Kidney (tissue), 14 donors: ENCODE measurements around the gene DTNBP1. TPM values are rescaled to one million over a fixed set of nuclear protein-coding genes. Genes with fewer than 3 reads are reported as not detected.

Experiments used
- DNase-seq, 5 donors: peaks; one replicate each; pipeline ENCODE4 v3.0.0-alpha.2; 2013 to 2020
- FAIRE-seq: peaks from 2 replicates; lab custom pipeline; 2012; peaks lifted over from hg19 to GRCh38; lab: Jason Lieb, UNC
- H3K27ac ChIP-seq, 2 donors: one replicate each; pipeline ENCODE4 v1.7.0; 2013; ENCODE audit warnings: low read depth in 2 of 2, low read length in 2 of 2, inconsistent platforms in 1 of 2
- H3K27me3 ChIP-seq: one replicate; pipeline ENCODE4 v1.7.1; 2013; ENCODE audit warnings: low read length, inconsistent platforms; ENCODE audit not compliant: control insufficient read depth, insufficient read depth
- H3K36me3 ChIP-seq, 3 donors: one replicate each; pipeline versions ENCODE4 v1.7.0 to v1.7.1; 2013; ENCODE audit warnings: low read length in 3 of 3, control low read depth in 1 of 3, inconsistent platforms in 1 of 3; ENCODE audit not compliant: insufficient read depth in 3 of 3, control insufficient read depth in 2 of 3
- H3K4me1 ChIP-seq, 3 donors: one replicate each; pipeline versions ENCODE4 v1.7.0 to v1.7.1; 2013; ENCODE audit warnings: low read length in 3 of 3, inconsistent platforms in 1 of 3, low read depth in 1 of 3; ENCODE audit not compliant: control insufficient read depth in 2 of 3, insufficient read depth in 2 of 3
- H3K4me3 ChIP-seq, 3 donors: one replicate each; pipeline versions ENCODE4 v1.7.0 to v1.8.1; 2013; ENCODE audit warnings: low read length in 3 of 3, control low read depth in 1 of 3, inconsistent platforms in 1 of 3
- H3K9ac ChIP-seq, 3 donors: one replicate each; pipeline versions ENCODE4 v1.7.0 to v1.7.1; 2013; ENCODE audit warnings: low read length in 3 of 3, control low read depth in 1 of 3, inconsistent platforms in 1 of 3
- H3K9me3 ChIP-seq, 3 donors: one replicate each; pipeline versions ENCODE4 v1.7.0 to v1.7.1; 2013; ENCODE audit warnings: low read length in 3 of 3, control low read depth in 1 of 3, inconsistent platforms in 1 of 3; ENCODE audit not compliant: control insufficient read depth in 2 of 3, insufficient read depth in 1 of 3
- intact Hi-C: fragments of 100-400 bp; cut with DNase I; formaldehyde crosslinking; loops from one replicate; pipeline ENCODE4 v1.11.1; 2022
- polyA plus RNA-seq: library from polyadenylated mRNA; stranded (reverse); fragments of 350-450 nt; fragmentation: Illumina TruSeq; extraction: RNeasy Lipid Tissue Mini Kit (QIAGEN cat#74804); gene quantifications from one replicate; pipeline ENCODE4 v1.2.3, GENCODE V29; 2014; ENCODE audit warnings: low read depth, low replicate concordance; ENCODE audit not compliant: insufficient read depth
- total RNA-seq: library from RNA; stranded (reverse); fragmentation: NEBNext Ultra II Directional; extraction: Animal tissue kit (Norgen Biotek cat#: 25700); gene quantifications from one replicate; pipeline ENCODE4 v1.2.1, GENCODE V29; 2021
- TF ChIP-seq, protein P1 (sequence below): IDR thresholded peaks from 3 replicates; pipeline ENCODE4 v1.5.1; 2012; ENCODE audit warnings: mild to moderate bottlenecking, moderate library complexity, borderline replicate concordance; ENCODE audit not compliant: insufficient read depth; ENCODE audit errors: extremely low read depth
- donor health status: control.
- donor health status: control.
- donor health status: control.
- donor health status: control.
- donor health status: control.
- donor health status: DM: yes; HTN: yes; CAD: no.
- donor health status: Normal renal cell carcinoma (clear cell type).

DTNBP1 gene
- total and polyA plus RNA-seq, 2 donors from 2014 or later = 25.2 to 36.2 TPM

DNA sequence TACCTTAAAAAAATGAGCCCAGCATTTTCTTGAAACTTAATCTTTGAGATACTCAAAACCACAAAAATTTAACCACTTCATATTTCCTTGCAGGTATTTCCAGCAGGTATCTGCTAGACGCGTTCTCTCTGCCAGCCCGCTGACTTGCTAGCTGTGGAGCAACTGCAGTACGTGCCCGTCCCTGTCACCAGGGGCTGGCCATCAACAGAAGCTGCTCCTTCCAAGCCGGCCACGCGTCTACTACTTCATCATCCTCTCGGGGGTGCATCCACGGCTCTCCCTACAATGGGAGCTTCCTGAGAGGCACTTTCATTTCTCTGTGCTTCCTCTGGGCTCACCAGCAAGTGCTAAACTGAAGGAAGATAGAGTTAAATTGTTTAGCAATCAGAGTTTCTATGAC lies 132.4 kb downstream of the DTNBP1 start:
- H3K4me1 ChIP-seq = peaks cover 0 to 25% (median 5%) of the 10 kb centered on the region in 3 donors
- peaks cover 0 to 7% (median 6%) of the 10 kb centered on the region in 3 donors for H3K36me3 ChIP-seq
- intact Hi-C loops = no loop called here
- no peak for DNase-seq
- H3K27ac ChIP-seq = no peak overlapping the region
- TF ChIP-seq, protein P1, sequence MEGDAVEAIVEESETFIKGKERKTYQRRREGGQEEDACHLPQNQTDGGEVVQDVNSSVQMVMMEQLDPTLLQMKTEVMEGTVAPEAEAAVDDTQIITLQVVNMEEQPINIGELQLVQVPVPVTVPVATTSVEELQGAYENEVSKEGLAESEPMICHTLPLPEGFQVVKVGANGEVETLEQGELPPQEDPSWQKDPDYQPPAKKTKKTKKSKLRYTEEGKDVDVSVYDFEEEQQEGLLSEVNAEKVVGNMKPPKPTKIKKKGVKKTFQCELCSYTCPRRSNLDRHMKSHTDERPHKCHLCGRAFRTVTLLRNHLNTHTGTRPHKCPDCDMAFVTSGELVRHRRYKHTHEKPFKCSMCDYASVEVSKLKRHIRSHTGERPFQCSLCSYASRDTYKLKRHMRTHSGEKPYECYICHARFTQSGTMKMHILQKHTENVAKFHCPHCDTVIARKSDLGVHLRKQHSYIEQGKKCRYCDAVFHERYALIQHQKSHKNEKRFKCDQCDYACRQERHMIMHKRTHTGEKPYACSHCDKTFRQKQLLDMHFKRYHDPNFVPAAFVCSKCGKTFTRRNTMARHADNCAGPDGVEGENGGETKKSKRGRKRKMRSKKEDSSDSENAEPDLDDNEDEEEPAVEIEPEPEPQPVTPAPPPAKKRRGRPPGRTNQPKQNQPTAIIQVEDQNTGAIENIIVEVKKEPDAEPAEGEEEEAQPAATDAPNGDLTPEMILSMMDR = no peak
- FAIRE-seq = no peak
- H3K9ac ChIP-seq = no peak overlapping the region
- no peak overlapping the region for H3K4me3 ChIP-seq
- no peaks in the 10 kb centered on the region for H3K27me3 ChIP-seq
- H3K9me3 ChIP-seq = peaks cover 0 to 4% (median 0%) of the 10 kb centered on the region in 3 donors

DNA sequence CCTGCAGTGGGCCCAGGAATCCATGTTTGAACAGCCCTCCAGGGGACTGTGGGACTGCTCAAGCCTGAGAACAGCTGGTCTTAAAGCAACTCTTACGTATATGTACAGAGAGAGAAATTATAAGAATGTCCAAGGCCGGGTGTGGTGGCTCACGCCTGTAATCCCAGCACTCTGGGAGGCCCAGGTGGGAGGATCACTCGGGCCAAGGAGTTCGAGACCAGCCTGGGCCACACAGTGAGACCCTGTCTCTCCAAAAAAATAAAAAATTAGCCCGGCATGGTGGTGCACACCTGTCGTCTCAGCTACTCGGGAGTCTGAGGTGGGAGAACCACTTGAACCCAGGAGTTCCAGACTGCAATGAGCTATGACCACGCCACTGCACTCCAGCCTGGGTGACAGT lies 134.0 kb downstream of the DTNBP1 start:
- Histone ChIP-seq H3K9me3 (peaks cover 0 to 4% (median 0%) of the 10 kb centered on the region in 3 donors), H3K27ac (no peak overlapping the region), H3K36me3 (peaks cover 0 to 13% (median 6%) of the 10 kb centered on the region in 3 donors), H3K9ac (no peak overlapping the region), H3K27me3 (no peaks in the 10 kb centered on the region), H3K4me3 (no peak overlapping the region), H3K4me1 (peaks cover 0 to 33% (median 18%) of the 10 kb centered on the region in 3 donors)
- FAIRE-seq = no peak
- TF ChIP-seq, protein P1 = no peak
- intact Hi-C loops = no loop called here
- peak in 1 of 5 donors; percentile 9 for DNase-seq

DNA sequence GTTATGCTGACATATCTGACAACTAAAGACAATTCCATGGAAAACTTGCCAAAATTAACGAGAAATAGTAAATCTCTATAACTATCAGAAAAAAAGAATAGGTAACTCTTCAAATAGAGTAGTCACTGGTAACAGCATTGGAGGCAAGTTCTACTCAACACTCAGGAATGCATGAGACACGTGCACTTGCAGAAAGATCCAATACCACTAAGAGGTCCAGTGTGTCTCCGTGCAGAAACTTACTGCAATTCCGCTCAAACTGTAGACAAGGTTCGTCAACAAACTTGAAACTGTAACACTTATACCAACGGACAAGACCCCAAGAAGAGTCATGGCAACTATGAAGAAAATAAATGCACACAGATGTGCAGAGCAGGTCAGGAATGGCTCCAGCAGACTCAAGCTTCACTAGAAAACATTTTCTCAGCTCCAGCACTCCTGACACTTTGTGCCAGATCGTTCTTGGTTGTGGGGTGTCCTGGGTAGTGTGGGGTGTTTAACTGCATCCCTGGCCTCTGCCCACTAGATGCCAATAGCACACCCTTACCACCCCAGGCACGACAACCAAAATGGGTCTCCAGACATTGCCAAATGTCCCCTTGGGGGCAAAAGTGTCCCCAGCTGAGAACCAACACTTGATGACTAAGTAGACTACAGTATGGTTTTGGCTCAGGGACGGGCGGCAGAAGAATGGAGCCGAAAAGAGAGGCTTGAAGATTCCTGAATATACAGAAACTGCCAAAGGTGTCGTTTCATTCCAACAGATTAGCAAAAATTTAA lies 134.8 kb downstream of the DTNBP1 start:
- TF ChIP-seq, protein P1 = no peak
- Histone ChIP-seq H3K27me3 (no peaks in the 10 kb centered on the region), H3K27ac (peak overlapping the region in 1 of 2 donors; percentile 4), H3K9ac (no peak overlapping the region), H3K4me1 (peaks cover 0 to 33% (median 23%) of the 10 kb centered on the region in 3 donors), H3K9me3 (peaks cover 0 to 4% (median 0%) of the 10 kb centered on the region in 3 donors), H3K36me3 (peaks cover 0 to 19% (median 7%) of the 10 kb centered on the region in 3 donors), H3K4me3 (no peak overlapping the region)
- no peak for FAIRE-seq
- DNase-seq = peak in 1 of 5 donors; percentile 1
- intact Hi-C loops = no loop called here
